ENCODE data around the gene OSGIN1.

Gene OSGIN1

DNA sequence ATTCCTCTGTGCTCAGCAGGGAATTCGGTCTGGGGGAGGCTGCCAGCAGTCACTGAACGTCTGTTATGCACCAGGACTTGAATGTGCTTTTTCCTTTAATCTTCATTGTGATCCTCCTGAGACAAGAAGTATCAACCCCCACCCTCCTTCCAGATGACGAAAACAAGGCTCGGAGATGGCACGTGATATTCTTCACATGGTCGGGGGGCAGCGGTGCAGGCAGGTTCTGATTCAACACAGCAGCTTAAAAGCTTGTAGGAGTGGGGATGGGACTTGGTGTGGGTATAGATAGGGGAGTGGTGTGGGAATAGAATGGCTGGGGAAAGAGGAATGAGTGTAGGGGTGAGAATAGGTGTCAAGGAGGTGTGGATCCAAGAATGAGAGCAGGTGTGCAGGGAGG, 21.4 kb downstream of the OSGIN1 start:
- ChIA-PET POLR2A (no interaction called here), CTCF (no interaction called here)
- DNase-seq (ENCODE audit: extremely low spot score), result no peak
- TF ChIP-seq LEF1 (IDR thresholded peaks at IDR 0.05; ENCODE audit: borderline replicate concordance) (no peak), SP1 (IDR thresholded peaks at IDR 0.05) (no peak), HDGF (IDR thresholded peaks at IDR 0.05; ENCODE audit: borderline replicate concordance) (no peak), BHLHE40 (IDR thresholded peaks at IDR 0.05; ENCODE audit: borderline replicate concordance) (no peak), FOXK2 (IDR thresholded peaks at IDR 0.05) (no peak), NFRKB (IDR thresholded peaks at IDR 0.05) (no peak), TARDBP (IDR thresholded peaks at IDR 0.05) (no peak), CTBP1 (IDR thresholded peaks at IDR 0.05; ENCODE audit: borderline replicate concordance) (no peak), ELF4 (IDR thresholded peaks at IDR 0.05) (no peak), L3MBTL2 (conservative IDR thresholded peaks at IDR 0.05) (no peak), PKNOX1 (IDR thresholded peaks at IDR 0.05) (no peak), FOXA1 (IDR thresholded peaks at IDR 0.05) (no peak), ZNF384 (IDR thresholded peaks at IDR 0.05) (no peak)

- CTCF ChIA-PET, result no interaction called here
- POLR2A ChIA-PET, result no interaction called here
- no peak for DNase-seq (ENCODE audit: extremely low spot score)
- no peak for TF ChIP-seq SP1 (IDR thresholded peaks at IDR 0.05)
- TF ChIP-seq LEF1 (IDR thresholded peaks at IDR 0.05; ENCODE audit: borderline replicate concordance), result no peak
- no peak for TF ChIP-seq ZNF384 (IDR thresholded peaks at IDR 0.05)
- TF ChIP-seq TARDBP (IDR thresholded peaks at IDR 0.05), result no peak
- no peak for TF ChIP-seq FOXK2 (IDR thresholded peaks at IDR 0.05)
- no peak for TF ChIP-seq L3MBTL2 (conservative IDR thresholded peaks at IDR 0.05)
- no peak for TF ChIP-seq SUZ12 (IDR thresholded peaks at IDR 0.05)
- no peak for TF ChIP-seq NFRKB (IDR thresholded peaks at IDR 0.05)
These were observed 22.7 kb downstream of the OSGIN1 start for GRCh38 chr16:83975590-83976260.

DNA sequence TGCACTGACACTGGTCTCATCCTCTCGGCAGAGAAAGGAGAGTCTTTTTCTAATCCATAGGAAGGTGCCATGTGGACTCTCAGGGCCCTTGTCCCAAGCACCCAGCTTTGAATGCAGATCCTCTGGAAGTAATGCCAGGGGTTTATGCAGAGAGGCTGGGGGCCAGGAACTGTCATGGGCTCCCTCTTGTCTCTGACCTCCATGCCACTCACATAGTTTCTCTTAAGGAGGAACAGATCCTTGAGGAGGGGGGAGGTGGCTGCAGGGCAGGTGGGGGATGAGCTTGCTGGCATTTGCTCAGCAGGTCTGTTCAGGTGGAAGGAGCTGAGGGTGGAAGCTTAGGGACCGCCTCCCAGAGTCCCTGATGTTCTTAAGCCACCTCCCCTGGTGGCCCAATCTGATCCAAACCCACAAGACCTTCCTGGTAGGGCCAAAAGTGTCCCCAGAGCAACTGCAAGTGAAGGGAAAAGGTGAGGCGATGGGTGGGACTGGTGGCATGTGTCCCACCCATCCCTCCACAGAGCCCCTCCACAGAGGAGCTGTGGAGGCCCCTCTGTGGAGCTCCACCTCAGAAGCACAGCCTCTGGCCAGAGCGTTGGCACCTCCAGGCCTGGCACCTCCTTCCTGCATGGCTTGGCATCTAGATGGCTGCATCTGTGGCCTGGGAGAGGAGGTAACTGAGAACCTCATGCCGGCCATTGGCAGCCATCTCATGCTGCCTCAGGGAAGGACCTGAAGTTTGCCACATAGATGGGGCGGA, 24.2 kb downstream of the OSGIN1 start:
- CTCF ChIA-PET, result no interaction called here
- no peak for DNase-seq (ENCODE audit: extremely low spot score)
- TF ChIP-seq LEF1 (IDR thresholded peaks at IDR 0.05; ENCODE audit: borderline replicate concordance) (no peak), L3MBTL2 (conservative IDR thresholded peaks at IDR 0.05) (no peak)
- POLR2A ChIA-PET, result interaction anchor here (0.9 kb wide), 1 partner anchor 16 kb away, joined by 3 read pairs; no protein-coding TSS in a partner anchor

- no peak for DNase-seq (ENCODE audit: extremely low spot score)
- TF ChIP-seq SUZ12 (IDR thresholded peaks at IDR 0.05) (no peak), HDGF (IDR thresholded peaks at IDR 0.05; ENCODE audit: borderline replicate concordance) (no peak), LEF1 (IDR thresholded peaks at IDR 0.05; ENCODE audit: borderline replicate concordance) (no peak), FOXA1 (IDR thresholded peaks at IDR 0.05) (no peak), ARNT (IDR thresholded peaks at IDR 0.05) (no peak), ZNF384 (IDR thresholded peaks at IDR 0.05) (no peak), SP1 (IDR thresholded peaks at IDR 0.05) (no peak)
- CTCF ChIA-PET, result no interaction called here
- POLR2A ChIA-PET, result interaction anchor here (0.9 kb wide), 1 partner anchor 14 kb away, joined by 3 read pairs; no protein-coding TSS in a partner anchor
These were observed 25.4 kb downstream of the OSGIN1 start for GRCh38 chr16:83978401-83978904.

GRCh38 chr16:83979441-83979840, 26.4 kb downstream of the OSGIN1 start:
- CTCF ChIA-PET, result no interaction called here
- no peak for DNase-seq (ENCODE audit: extremely low spot score)
- no peak for TF ChIP-seq L3MBTL2 (conservative IDR thresholded peaks at IDR 0.05)
- no peak for TF ChIP-seq TARDBP (IDR thresholded peaks at IDR 0.05)
- no peak for TF ChIP-seq SP1 (IDR thresholded peaks at IDR 0.05)
- no peak for TF ChIP-seq LEF1 (IDR thresholded peaks at IDR 0.05; ENCODE audit: borderline replicate concordance)
- no peak for TF ChIP-seq CTBP1 (IDR thresholded peaks at IDR 0.05; ENCODE audit: borderline replicate concordance)
- TF ChIP-seq HDGF (IDR thresholded peaks at IDR 0.05; ENCODE audit: borderline replicate concordance), result no peak
- no peak for TF ChIP-seq PKNOX1 (IDR thresholded peaks at IDR 0.05)
- TF ChIP-seq ARNT (IDR thresholded peaks at IDR 0.05), result no peak
- TF ChIP-seq ZNF384 (IDR thresholded peaks at IDR 0.05), result no peak
- no peak for TF ChIP-seq FOXA1 (IDR thresholded peaks at IDR 0.05)
- no peak for TF ChIP-seq SUZ12 (IDR thresholded peaks at IDR 0.05)
- no peak for TF ChIP-seq NFRKB (IDR thresholded peaks at IDR 0.05)
- TF ChIP-seq ELF4 (IDR thresholded peaks at IDR 0.05), result no peak
- TF ChIP-seq FOXM1 (IDR thresholded peaks at IDR 0.05; ENCODE audit: borderline replicate concordance), result no peak
- TF ChIP-seq FOXK2 (IDR thresholded peaks at IDR 0.05), result no peak
- no peak for TF ChIP-seq BHLHE40 (IDR thresholded peaks at IDR 0.05; ENCODE audit: borderline replicate concordance)
- POLR2A ChIA-PET, result no interaction called here

- DNase-seq (ENCODE audit: extremely low spot score), result no peak
- TF ChIP-seq PKNOX1 (IDR thresholded peaks at IDR 0.05) (no peak), NFRKB (IDR thresholded peaks at IDR 0.05) (no peak), ARNT (IDR thresholded peaks at IDR 0.05) (no peak), ELF4 (IDR thresholded peaks at IDR 0.05) (no peak)
- CTCF ChIA-PET, result interaction anchor here (1.0 kb wide), 1 partner anchor 16 kb away, joined by 3 read pairs; no protein-coding TSS in a partner anchor
- POLR2A ChIA-PET, result no interaction called here
These were observed 27.8 kb downstream of the OSGIN1 start for GRCh38 chr16:83980794-83981193.
